Measurements from ENCODE around the gene ADGRL3.

GRCh38 chr4:61359301-61359700, 159.2 kb downstream of the ADGRL3 start:
- TF ChIP-seq POLR2AphosphoS5 (IDR thresholded peaks at IDR 0.05), result no peak
- TF ChIP-seq CTCF (IDR thresholded peaks at IDR 0.05), result no peak
- TF ChIP-seq POLR2A (IDR thresholded peaks at IDR 0.05), result no peak
- TF ChIP-seq EP300 (IDR thresholded peaks at IDR 0.05; ENCODE audit: low read depth), result no peak

Measured in transverse colon (tissue), 4 donors.